ENCODE results near the gene ABR.
"Not testable (repeated sequence)": the region's sequence is repeated elsewhere in the genome, so short reads cannot be mapped to it uniquely, and the experiment has no call there.

Gene ABR

GRCh38 chr17:1112875-1113274 lies 66.9 kb downstream of the ABR start:
- DNase-seq, result no peak

GRCh38 chr17:1111599-1112443 lies 68.0 kb downstream of the ABR start:
- DNase-seq, result no peak

GRCh38 chr17:1110862-1111598 lies 68.8 kb downstream of the ABR start:
- DNase-seq, result no peak

- DNase-seq, result no peak
Measured at GRCh38 chr17:1110541-1110861, 69.3 kb downstream of the ABR start.

- no peak for DNase-seq
Measured at GRCh38 chr17:1109606-1110540, 69.9 kb downstream of the ABR start.

GRCh38 chr17:1108765-1109605 lies 70.8 kb downstream of the ABR start:
- DNase-seq, result no peak

- DNase-seq, result no peak
Measured at GRCh38 chr17:1108478-1108764, 71.4 kb downstream of the ABR start.

GRCh38 chr17:1107777-1108477 lies 71.9 kb downstream of the ABR start:
- no peak for DNase-seq

- DNase-seq, result no peak
Measured at GRCh38 chr17:1107083-1107776, 72.6 kb downstream of the ABR start.

GRCh38 chr17:1104222-1104621 lies 75.6 kb downstream of the ABR start:
- no peak for DNase-seq

- no peak for DNase-seq
Measured at GRCh38 chr17:1100382-1100781, 79.4 kb downstream of the ABR start.

GRCh38 chr17:1099242-1099641 lies 80.5 kb downstream of the ABR start:
- DNase-seq, result no peak

GRCh38 chr17:1097972-1098744 lies 81.6 kb downstream of the ABR start:
- DNase-seq, result not testable (repeated sequence)

GRCh38 chr17:1096215-1096614 lies 83.6 kb downstream of the ABR start:
- DNase-seq, result no peak

GRCh38 chr17:1095853-1096173 lies 84.0 kb downstream of the ABR start:
- DNase-seq, result no peak

GRCh38 chr17:1095090-1095852 lies 84.5 kb downstream of the ABR start:
- no peak for DNase-seq

GRCh38 chr17:1094591-1094990 lies 85.2 kb downstream of the ABR start:
- DNase-seq, result no peak

- no peak for DNase-seq
Measured at GRCh38 chr17:1091900-1092299, 87.9 kb downstream of the ABR start.

- DNase-seq, result no peak
Measured at GRCh38 chr17:1091190-1091534, 88.6 kb downstream of the ABR start.
